GM23248 (cell line): ENCODE data around the gene PPP1R1A.

Source experiments
- EZH2 ChIP-seq: fragments of 200-600 bp; sonication (generic); IDR thresholded peaks from 2 replicates; pipeline ENCODE4 v1.6.1; 2018; ENCODE audit warnings: antibody characterized with exemption, mild to moderate bottlenecking; ENCODE audit not compliant: insufficient read depth, poor library complexity, severe bottlenecking
- EZH2phosphoT487 ChIP-seq: fragments of 200-600 bp; sonication (generic); IDR thresholded peaks from 2 replicates; pipeline ENCODE4 v1.6.1; 2018; ENCODE audit warnings: antibody characterized with exemption, moderate library complexity, mild to moderate bottlenecking, low read depth; ENCODE audit not compliant: insufficient read depth

DNA sequence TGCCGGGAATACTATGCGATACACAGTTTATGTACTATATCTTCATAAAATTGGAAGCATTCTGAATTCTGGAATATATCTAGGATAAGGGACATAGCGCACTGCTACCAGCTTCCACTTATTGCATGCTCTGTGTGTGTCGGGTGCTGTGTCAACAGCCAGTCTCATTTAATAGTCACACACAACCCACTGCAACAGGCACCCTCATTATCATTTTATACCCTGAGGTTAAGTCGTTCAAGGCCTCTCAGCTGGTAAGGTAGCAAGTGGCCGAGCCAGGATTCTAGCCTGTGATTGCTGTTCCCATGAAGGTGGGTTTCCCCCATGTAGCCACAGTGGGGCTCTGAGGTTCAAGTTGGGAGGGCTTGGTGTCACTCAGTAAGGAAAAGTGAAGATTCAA is 7.0 kb downstream of the PPP1R1A start:
- TF ChIP-seq EZH2phosphoT487, result no peak
- no peak for TF ChIP-seq EZH2
